BJ (cell line): ENCODE results near the gene PCLO. TPM values are rescaled to one million over a fixed set of nuclear protein-coding genes. Genes with fewer than 3 reads are reported as not detected.

Experiments used
- CTCF ChIA-PET: fragments of 350-600 bp; formaldehyde crosslinking; extraction: SDS; loops from one replicate; lab custom pipeline; 2021; ENCODE audit warnings: antibody characterized with exemption, inconsistent platforms; lab: Yijun Ruan, JAX
- POLR2A ChIA-PET: fragments of 300-600 bp; sonication (Branson Sonifier 250); formaldehyde crosslinking; extraction: SDS; loops from one replicate; lab custom pipeline; 2021; ENCODE audit warnings: antibody characterized with exemption; lab: Charles Lee
- DNase-seq: peaks from one replicate; pipeline ENCODE4 v3.0.0-alpha.2; 2011; ENCODE audit warnings: low read depth
- H3K27me3 ChIP-seq: 2 replicates; pipeline ENCODE4 v1.6.0; 2011; ENCODE audit warnings: low read length; ENCODE audit not compliant: control insufficient read depth, insufficient read depth
- H3K36me3 ChIP-seq: 2 replicates; pipeline ENCODE4 v1.5.1; 2011; ENCODE audit warnings: low read length; ENCODE audit not compliant: control insufficient read depth, insufficient read depth
- H3K4me3 ChIP-seq: 2 replicates; pipeline ENCODE4 v1.5.1; 2011; ENCODE audit warnings: low read depth, mild to moderate bottlenecking, control low read depth, low read length
- polyA plus RNA-seq: library from polyadenylated mRNA; depleted of rRNA; stranded (reverse); fragments of >200 nt; gene quantifications from 2 replicates; pipeline ENCODE4 v1.2.3, GENCODE V29; 2011
- TF ChIP-seq, protein P1 (sequence below): IDR thresholded peaks from 2 replicates; pipeline ENCODE4 v1.5.1; 2011; ENCODE audit warnings: low read depth, mild to moderate bottlenecking, control low read depth, inconsistent platforms, low read length, moderate library complexity; ENCODE audit not compliant: insufficient read depth

The PCLO gene
- polyA plus RNA-seq, 1 experiment: 0.76 TPM

DNA sequence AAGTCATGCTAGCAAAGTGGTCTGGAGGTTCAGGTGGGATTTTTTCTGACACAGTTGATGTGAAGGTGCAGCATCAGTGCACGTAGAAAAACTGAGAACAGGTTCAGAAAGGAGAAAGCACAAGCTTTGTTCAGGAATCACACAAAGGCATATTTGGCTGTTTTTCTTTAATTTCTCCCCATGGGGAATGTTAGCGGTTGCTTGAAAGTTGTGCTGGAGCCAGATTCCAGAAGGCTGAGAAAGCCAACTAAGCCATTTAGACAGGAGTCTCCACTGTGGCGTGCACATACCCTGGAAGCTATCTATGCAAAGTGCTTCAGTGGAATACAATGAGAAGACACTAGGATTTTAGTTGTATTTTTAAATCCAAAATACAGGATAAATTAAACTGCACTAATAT, 201.4 kb downstream of the PCLO start:
- Histone ChIP-seq H3K4me3 (no peak overlapping the region), H3K36me3 (no peaks in the 10 kb centered on the region), H3K27me3 (no peaks in the 10 kb centered on the region)
- POLR2A ChIA-PET: no interaction called here
- no peak for DNase-seq
- CTCF ChIA-PET: no interaction called here
- TF ChIP-seq, protein P1, sequence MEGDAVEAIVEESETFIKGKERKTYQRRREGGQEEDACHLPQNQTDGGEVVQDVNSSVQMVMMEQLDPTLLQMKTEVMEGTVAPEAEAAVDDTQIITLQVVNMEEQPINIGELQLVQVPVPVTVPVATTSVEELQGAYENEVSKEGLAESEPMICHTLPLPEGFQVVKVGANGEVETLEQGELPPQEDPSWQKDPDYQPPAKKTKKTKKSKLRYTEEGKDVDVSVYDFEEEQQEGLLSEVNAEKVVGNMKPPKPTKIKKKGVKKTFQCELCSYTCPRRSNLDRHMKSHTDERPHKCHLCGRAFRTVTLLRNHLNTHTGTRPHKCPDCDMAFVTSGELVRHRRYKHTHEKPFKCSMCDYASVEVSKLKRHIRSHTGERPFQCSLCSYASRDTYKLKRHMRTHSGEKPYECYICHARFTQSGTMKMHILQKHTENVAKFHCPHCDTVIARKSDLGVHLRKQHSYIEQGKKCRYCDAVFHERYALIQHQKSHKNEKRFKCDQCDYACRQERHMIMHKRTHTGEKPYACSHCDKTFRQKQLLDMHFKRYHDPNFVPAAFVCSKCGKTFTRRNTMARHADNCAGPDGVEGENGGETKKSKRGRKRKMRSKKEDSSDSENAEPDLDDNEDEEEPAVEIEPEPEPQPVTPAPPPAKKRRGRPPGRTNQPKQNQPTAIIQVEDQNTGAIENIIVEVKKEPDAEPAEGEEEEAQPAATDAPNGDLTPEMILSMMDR: no peak

DNA sequence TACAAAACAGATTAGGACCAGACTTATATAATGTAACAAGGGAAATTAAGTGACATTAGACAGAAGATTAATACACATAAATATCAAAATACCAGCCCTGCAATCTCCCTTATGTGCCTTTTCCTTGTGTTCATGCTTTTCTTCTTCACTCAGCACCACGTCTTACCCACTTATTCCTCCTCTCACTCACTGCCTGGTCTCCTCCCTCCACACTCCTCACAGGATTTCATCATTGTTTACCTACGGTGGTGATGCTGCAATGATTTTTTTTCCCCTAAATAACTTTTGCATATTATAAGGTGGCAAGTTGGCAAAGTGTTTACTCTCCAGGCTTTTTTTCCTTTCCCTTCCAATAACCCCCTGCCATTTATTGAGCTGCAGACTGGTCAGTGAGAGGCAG, 203.2 kb downstream of the PCLO start:
- Histone ChIP-seq H3K4me3 (no peak overlapping the region), H3K27me3 (no peaks in the 10 kb centered on the region), H3K36me3 (no peaks in the 10 kb centered on the region)
- TF ChIP-seq, protein P1: no peak
- no peak for DNase-seq
- POLR2A ChIA-PET: no interaction called here
- CTCF ChIA-PET: no interaction called here

DNA sequence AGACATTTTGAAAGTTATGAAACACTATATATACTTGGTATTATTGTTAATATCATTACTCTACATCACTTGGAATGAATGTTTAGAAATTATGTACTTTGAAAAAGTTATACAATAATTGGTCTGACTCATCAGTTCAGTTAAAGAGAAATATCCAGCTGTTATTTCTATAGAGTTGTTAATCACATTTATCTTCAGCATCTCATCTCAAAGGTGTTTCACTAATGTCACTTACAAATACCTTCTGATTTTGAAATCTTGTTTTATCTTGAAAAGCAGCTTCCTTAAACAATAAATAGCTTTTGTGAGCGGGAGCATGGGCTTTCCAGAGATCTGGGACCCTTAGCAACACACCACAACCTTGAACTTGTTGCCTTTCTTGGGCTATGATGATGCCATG, 205.2 kb downstream of the PCLO start:
- POLR2A ChIA-PET: no interaction called here
- H3K4me3 ChIP-seq: no peak overlapping the region
- no peaks in the 10 kb centered on the region for H3K27me3 ChIP-seq
- TF ChIP-seq, protein P1: no peak
- H3K36me3 ChIP-seq: no peaks in the 10 kb centered on the region
- DNase-seq: no peak
- CTCF ChIA-PET: interaction anchor here (1.2 kb wide), 1 partner anchor 217 kb away, joined by 4 read pairs; no protein-coding TSS in a partner anchor

DNA sequence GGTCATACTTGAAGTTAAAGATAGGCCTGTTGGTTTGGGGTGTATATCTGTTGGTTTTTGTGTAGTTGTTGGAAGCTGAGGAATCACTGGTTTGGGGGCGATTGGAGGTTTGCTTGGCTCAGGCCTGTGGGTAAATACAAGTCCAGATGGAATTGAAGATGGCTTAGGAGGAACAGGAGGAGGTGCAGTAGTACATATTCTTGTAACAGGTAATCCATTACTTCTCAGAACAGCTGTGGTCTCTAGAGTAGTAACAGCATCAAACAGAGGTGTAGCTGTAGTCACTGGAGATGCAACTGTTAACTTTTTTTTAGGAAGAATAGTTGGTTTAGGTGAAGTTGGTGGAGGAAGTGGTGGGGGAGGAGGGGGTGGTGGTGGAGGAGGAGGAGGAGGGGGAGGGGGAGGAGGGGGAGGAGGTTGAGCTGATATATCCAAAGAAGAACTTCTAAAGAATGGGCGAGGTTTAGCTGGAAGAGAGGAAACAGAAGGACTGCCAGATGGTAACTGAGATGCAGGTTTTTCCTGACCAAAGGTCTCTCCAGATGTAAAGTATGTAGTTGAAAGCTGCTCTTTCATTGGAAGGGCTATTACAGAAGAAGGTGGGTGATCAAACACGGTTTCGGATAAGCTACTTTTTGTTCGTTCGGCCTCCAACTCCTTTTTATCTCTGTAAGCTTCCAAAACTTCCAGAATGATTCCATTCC, 209.2 kb downstream of the PCLO start:
- CTCF ChIA-PET: interaction anchor here (0.5 to 1.6 kb wide), 3 partner anchors 10 to 57 kb away, joined by 3 read pairs; no protein-coding TSS in a partner anchor
- TF ChIP-seq, protein P1: no peak
- no peak overlapping the region for H3K4me3 ChIP-seq

DNA sequence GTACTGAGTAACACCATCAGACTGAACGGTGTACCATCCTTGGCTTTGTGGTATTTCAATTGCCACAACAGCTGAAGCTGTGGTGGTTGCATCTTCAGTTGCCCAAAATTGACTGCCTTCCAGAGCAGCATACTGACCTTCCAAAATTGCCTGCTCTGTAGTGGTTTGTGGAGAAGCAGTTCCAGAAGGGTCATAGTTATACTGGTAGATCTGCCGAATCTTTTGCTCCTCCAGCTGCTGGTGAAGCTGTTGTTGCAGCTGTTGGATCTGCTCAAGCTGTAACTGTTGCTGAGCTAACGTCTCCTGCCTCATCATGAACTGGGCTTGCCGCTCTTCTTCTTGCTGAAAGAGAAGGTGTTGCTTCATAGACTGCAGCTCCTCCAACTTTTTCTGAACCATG, 212.2 kb downstream of the PCLO start:
- no peaks in the 10 kb centered on the region for H3K27me3 ChIP-seq
- TF ChIP-seq, protein P1: no peak
- no peaks in the 10 kb centered on the region for H3K36me3 ChIP-seq
- POLR2A ChIA-PET: no interaction called here
- no peak overlapping the region for H3K4me3 ChIP-seq
- no peak for DNase-seq
- CTCF ChIA-PET: no interaction called here

More for the DNA sequence above, 209.2 kb downstream of the PCLO start:
- DNase-seq: no peak
- Histone ChIP-seq H3K27me3 (no peaks in the 10 kb centered on the region), H3K36me3 (no peaks in the 10 kb centered on the region)
- POLR2A ChIA-PET: no interaction called here
